ENCODE measurements around the gene PIRT.
"Not testable (repeated sequence)": the region's sequence is repeated elsewhere in the genome, so short reads cannot be mapped to it uniquely, and the experiment has no call there.

Gene PIRT

DNA sequence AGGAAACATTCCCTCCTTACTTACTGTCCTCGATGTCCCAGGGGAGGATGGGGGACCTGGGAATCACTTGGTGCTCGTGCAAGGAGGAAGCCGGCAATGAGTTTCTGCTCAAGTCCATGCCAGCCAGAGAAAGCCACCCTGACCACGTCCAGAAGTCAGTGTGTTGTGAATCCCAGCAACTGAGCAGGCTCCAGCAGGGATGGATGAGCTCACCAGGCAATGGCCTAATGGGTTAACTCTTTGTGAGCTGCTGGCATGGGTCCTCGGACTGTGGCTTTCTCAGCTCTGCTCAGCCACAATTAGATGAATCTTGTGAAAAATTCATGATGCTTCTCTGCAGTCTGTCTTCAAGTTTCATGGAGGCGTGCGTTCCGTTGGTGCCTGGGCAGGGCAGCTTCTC is at the start of gene PIRT:
TSS of gene PIRT (minus strand) at position 167 of the 400 bp plus-strand sequence. CDS start 12,442 bp downstream, outside the sequence.
- no peak for ATAC-seq

DNA sequence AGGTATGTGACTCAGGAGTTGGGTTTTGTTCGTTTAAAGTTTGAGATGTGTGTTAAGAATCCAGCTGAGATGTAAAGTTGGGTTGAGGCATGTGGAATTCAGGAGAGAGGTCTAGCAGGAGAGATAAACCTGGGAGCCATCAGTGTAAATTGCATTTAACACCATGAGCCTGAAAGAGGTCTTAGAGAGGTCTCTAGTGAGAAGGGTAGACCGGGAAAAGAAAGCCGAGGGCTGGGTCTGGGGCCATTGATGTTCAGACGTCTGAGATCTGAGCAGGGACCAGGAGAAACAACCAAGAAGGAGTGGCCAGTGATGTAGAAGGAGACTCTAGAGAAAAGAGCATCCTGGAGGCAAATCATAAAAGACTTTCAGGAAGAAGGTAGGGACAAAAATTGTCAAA is 44.1 kb upstream of the PIRT start:
- ATAC-seq, result no peak

DNA sequence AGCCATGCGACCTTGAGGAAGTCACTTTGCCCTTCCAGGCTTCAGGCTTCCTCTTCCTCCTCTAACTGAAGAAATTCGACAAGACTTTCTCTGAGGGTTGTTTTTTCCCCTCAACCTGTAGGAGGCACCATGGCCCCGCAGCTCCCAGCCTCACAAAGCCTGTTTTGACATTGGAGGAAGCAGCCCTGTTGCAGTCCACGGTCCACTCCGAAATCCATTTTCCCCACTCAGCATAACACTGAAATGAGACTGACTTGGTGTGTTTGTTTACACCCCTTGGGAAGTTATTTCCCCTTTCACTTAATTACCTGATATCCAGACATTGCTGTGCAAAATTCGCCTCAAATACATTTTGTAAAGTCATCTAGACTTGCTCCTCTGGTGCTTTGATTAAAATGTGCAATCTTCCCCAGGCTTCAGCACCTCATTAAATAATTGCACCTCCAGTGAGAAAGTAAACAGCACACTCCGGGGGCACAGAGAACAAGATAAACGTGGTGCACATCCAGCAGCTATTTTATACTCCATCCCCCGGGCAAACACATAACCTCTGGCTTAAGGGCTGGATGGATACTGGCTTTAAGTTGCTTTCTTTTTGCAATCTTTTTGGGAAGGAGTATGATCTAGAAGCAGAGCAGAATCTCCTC is 41.4 kb upstream of the PIRT start:
- ATAC-seq, result no peak

DNA sequence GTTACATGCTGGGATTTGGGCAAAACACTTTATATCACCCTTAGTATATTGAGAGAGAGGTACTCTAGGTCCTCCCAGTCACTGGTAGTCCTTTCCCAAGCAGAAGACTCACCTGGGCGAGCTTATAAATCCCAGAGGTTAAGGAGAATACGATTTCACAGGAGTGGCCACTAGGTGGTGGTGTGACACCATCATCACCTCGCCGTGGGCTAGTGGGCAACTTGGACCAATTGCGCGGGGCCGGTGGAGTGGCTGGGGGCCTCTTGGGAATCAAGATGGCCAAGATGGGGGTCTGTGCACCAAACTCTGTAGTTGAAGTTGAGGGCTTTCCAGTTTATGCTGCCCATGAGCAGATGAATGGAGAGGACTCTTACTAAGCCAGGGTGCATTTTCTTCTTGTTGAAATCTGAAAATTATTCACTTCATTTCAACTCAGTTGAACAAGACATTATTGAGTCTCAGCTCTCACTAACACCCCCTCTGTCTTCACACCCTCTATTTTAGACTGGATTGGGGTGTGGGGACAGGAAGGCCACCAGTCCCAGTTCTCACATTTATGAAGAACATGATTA is 38.2 kb upstream of the PIRT start:
- ATAC-seq, result no peak

DNA sequence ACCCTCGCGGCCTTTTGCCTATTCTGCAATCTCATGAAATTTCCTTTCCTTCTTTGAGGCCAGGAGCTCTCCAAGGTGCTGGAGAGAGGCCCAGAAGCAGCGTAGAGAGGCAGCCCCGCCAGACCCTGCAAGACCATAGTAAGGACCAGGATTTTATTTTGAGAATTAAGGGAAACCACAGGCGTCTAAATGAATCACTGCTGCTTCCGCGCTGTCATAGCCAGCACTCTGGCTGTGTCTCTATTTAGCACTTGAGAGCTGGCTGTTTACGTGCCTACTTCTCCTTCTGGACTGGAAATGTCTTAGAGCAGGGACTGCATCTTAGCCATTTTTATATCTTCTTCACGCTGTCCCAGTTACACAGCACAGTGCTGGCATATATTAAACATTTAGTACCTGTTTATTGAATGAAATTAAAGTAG is 37.6 kb upstream of the PIRT start:
- ATAC-seq, result no peak

DNA sequence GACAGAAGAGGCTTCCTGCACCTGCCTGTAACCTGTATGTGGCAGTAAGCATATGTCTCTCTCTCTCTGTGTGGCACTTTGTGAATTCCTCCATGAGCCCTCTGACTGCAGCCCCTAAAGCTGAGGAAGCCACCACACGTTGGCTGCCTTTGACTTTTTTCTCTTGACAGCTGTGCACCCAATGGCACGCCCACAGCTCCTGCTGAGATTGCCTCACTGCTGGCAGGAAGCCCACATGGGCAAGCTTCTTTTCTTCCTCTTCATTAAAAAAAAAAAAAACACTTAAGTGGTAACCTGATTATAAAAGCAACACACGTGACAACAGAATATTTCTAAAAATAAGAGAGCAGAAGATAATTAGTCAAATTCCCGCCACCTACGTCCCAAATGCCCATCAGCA is 34.0 kb upstream of the PIRT start:
- ATAC-seq, result no peak

DNA sequence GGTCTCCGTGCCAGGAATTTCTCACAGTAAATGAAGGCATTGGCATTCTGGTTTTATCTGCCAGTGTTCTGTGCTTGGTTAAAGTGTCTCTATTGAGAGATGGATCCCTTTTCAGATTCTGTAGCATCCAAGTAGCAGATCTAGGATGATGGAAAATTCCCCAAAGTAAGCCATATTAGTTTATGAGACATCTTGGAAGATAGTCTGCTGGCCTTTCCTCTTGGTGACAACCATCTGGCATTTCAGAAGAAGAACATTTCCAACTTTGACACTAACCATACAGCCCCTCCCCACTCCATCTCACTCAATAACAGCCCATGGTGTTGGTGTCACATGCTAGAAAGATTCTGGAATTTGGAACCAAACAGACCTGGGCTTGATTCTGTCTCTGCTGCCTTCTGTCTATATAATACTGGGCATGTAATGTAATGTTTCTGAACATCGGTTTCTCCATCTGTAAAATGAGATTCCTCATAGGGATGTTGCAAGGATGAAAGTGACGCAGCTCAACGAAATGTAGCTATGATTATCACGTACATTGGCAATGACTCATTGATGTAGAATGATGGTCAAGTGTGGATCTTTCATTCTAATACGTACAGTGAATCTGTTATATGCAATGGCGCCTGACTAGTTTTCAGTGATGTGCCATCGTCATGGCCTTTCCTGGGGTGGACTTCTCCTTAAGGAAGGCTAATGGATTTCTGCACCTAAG is 32.6 kb upstream of the PIRT start:
- no peak for ATAC-seq

DNA sequence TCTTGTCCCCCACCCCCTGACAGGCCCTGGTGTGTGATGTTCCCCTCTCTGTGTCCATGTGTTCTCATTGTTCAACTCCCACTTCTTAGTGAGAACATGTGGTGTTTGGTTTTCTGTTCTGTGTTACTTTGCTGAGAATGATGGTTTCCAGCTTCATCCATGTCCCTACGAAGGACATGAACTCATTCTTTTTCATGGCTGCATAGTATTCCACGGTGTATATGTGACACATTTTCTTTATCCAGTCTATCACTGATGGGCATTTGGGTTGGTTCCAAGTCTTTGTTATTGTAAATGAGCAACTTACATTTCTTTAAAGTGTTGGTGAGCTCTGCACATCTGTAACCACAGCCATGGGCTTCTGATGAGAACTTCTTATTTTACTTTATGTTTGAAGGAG is 30.9 kb upstream of the PIRT start:
- not testable (repeated sequence) for ATAC-seq

DNA sequence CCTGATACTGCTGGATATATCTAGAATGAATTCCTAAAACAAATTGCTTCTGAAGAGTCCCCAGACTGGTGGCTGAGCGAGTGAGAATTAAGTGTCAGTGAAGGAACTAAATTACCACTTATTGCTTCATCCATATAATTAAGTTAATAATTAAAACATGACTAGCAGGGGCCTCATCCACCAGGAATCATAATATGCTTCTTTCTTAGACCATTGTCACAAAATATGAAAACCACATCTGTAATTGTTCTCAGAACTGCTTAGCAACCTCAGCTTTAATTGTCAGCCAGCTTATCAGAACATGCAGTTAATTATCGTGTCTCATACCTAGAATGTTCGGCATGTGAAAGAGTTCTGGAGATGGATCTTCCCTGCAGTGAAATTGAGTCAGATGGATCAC is 21.2 kb upstream of the PIRT start:
- no peak for ATAC-seq

DNA sequence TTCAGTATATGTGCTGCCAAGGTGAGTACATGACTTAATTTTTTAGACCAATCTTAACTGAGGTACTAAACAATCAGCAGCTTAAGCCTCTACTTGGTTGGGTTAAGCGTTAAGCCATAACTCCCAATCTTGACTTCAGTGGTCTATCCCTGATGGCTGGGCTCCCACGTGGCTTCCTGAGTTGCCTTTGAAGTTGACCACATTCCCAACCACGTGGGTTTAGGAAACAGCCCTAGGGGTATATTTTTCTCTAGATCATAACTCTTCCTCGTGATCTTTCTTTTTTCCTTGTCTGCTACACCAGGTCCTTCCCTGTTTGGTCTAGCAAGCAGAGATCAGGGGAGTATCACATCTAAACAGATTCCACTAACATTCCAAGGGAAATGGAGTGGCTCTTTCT is 20.1 kb upstream of the PIRT start:
- no peak for ATAC-seq

DNA sequence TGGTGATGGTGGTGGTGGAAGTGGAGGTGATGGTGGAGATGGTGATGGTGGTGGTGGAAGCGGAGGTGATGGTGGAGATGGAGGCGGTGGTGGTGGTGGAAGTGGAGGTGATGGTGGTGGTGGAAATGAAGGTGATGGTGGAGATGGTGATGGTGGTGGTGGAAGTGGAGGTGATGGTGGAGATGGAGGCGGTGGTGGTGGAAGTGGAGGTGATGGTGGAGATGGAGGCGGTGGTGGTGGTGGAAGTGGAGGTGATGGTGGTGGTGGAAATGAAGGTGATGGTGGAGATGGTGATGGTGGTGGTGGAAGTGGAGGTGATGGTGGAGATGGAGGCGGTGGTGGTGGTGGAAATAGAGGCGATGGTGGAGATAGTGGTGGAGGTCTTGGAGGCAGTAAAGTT is 8.7 kb upstream of the PIRT start:
- not testable (repeated sequence) for ATAC-seq

DNA sequence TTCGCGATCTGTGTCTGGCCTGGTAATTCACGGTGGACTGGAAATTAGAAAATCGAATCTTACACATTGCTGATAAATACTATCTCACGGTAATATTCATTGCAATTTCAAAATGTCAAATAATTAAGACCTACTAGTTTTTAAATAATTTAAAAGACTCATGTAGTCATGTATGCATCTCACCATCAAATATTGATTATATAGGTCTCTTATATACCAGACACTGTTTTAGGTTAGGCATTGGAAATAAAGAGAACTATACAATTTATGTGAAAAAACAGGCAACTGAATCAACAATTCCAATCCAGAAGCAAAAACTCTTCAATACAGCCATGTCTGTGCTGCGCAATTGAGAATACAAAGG is 7.5 kb upstream of the PIRT start:
- ATAC-seq, result no peak

DNA sequence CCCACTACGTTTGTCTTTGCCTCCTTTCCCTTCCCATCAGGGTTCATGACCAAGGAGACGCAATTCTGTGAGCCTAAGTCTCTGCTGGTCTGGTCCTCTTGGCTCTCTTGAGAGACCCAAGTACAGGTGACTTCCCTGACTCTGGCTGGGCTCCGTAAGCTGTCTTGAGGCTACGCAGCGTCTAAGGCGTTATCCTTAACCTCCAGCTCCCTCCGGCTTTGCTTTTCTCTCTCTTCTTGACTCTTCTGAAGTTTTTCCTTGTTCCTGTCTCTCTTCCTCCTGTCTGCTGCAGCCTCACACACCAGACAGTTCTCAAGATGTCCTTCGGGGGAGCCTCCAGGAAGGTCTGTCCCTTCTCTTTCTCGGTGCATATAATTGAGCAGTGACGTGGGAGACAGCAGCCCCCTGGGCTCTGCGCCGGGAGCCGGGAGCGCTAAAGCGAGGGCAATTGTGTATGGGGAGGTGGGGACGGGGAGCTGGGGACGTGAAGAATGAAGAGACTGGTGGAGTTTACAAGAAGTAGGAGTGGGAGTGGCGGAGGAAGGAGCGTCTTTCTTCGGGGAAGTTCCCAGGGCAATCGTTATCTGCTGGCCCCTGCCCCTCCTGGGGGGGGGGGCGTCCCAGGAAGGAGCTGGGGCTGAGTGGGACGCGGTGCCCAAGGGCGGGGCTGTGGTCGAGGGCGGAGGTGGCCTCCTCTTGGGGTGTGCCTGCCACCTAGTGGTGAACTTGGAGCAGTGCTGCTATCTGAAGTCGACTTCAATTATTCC is 6.9 kb upstream of the PIRT start:
- ATAC-seq, result peak; percentile 74 to 77

DNA sequence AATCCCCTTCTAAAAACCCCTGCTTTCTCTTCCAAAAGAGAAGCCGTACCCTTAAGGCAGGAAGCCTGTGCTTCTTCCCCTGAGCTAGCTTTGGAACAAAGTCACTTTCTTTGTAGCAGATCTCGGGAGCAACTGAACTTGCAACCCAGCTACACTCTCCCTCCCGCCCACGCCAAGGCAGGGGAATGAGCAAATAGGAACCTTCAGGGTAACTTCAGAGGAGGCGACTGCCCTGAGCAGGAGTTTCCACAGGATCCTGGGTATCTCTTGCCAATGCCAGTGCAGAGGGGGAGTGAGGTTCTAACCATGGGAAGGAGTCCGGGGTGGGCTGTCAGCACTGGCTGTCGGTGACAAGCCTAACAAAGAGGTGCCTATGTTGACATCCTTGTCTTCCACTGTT is 5.9 kb upstream of the PIRT start:
- ATAC-seq, result no peak

DNA sequence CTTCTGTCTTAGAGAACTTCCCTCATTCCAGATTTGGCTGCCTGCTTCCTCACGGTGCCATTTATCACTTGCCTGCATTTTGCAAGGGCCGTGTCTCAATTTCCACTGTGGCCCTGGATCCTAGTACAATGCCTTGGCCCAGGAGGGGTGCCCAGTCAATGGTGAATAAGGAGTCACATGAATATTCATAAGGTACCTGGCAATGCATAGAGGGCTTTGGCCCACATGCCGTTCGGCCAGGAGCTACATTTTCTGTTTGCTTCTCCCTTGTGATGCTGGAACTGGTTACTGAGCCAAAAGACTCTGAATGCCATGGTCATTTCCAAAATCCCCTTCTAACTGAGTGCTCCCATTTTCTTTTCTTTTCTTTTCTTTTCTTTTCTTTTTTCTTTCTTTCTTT is 4.8 kb upstream of the PIRT start:
- ATAC-seq, result no peak

DNA sequence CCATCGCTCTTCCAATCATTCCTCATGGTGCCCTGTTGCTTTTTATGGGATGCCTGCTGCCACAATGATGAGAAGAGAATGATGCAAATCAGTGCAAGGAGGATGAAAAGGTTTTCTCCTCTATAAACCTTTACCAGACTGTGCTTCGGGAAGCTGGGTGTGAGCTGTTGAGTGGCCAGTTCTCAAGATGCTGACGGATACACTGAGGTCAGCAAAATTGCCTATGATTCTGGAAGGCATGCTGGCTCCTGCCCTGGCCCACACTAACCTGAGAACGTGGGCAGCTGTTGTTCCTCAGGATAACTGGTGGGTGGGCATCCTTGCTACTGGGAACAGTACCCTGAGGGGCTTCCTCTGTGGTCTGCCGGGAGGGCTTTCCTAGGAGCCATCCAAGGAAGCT is 795 bp upstream of the PIRT start:
- ATAC-seq, result no peak

DNA sequence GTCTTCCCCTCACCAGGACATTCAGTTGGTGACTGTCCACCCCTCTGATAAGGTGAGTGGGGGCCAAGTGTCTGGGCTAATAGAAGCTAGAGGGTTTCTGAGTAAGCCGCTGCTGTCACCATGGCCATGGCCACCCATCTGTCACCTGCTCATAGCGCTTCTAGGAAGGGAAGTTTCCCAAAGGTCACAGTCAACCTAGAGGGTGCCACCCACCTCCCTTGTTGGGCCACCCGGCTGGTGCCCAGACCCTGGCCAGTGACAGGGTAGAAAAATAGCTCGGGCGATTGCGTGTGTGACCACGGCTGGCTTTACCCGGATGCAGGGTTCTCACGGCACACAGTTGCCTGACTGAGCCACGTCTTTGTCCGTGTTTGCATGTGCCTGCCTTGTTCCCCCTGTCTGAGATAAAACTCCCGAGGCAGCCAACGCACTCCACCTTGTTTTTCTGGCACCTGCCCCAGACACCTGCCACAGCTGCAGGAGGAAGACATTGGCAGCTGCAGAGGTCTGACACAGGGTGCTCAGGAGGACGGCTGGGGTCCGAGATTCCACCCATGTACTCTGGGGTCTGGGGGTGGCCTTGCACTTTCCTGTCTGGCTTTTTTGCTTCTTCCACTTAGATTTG is 809 bp downstream of the PIRT start:
- ATAC-seq, result no peak

DNA sequence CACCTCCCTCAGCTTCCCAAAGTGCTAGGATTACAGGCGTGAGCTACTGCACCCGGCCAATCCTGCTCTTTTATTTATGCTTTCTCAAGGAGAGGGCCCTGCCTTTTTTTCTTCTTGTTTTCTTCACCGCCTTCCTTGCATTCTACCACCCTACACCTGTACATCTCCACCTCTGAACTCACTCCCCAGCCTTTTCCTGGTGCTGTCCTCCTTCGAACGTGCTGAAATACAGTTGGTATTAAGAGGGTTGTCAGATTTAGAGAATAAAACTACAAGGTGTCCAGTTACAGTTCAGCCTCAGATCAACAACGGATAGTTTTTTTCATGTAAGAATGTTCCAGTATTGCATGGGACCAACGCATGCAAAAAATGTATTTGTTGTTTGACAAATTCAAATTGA is 1.7 kb downstream of the PIRT start:
- no peak for ATAC-seq

DNA sequence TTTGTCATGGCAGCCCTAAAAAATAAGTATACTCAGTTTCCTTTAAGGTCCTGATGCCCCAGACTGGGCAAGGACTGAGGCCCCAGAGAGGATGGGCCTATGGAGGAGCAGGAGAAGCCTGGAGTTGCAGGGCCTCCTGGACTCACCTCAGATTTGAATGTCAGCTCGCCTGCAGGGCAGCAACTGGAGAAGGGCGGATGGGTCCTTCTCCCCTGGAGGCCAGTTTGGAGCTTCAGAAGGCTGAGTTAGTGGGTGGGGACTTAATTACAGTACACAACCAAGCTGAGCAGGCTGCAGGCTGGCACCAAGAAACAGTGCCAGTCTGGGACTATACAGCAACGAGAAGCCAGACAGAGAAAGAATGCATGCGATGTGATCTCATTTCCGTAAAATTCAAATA is 6.2 kb downstream of the PIRT start:
- ATAC-seq, result no peak

DNA sequence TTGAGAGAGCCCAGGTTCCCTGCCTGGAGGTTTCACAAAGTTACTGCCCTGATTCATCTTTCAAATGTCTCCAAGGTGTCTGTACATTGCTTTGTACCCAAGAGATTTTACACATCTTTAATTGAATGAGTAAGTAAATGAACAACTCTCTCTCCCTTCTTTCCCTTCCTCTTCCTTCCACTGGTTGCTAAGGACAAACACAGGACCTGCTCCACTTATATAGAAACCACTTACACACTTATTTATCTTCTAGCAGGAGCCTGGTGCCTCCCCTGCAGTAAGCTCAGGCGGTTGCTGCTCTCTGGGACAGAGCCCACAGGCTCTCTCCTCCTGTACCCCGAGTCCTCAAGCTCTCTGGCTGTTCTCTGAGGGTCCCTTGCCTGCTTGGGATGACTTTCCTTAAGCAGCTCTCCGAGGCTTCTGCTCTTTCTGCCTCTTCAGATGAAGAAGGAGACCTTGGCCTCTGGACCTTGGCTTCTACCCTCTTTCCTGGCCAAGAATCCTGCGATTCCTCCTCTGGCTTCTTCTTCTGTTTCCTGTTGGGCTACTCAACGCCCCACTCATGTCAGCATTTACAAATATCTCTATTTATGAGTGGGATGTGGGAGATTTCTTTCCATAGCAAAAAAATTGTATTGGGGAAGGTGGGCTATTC is 9.9 kb downstream of the PIRT start:
- no peak for ATAC-seq

DNA sequence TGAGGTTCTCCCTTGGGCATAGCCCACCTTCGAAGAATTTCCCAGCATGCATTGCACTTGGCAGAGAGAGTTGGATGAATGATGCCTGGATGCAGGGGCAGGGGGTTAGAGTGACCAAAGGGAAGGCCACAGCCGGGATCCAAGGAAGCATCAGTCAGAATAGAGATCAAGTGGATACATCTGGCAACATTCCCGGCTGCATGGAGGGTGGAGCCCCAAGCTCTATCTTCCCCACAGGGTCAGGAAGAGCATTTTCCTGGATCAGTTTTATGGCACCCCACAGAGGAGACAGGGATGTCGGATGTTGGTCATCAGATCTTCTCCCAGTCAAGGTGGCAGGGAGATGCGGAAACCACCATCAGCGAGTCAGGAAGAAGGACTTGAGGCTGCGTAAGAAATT is 13.0 kb downstream of the PIRT start:
- ATAC-seq, result no peak

DNA sequence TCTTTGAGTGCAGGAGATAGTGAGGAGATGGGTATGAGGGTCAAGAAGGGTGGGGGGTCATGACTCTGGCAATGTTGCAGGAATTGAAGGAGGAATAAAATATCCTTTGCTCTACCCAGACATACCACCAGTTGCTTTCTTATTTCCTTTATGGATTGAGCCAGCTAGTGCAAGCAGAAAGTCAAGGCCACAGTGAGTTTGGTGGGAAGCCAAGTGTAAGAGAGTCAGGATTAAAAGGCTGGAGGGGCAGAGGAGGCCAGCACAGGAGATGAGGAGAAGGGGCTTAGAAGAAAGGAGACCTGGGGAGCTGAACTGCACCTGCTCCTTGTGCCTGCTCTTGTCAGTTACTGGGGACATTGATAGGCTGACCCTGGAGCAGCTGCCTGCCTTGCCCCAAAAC is 16.1 kb downstream of the PIRT start:
- ATAC-seq, result no peak

DNA sequence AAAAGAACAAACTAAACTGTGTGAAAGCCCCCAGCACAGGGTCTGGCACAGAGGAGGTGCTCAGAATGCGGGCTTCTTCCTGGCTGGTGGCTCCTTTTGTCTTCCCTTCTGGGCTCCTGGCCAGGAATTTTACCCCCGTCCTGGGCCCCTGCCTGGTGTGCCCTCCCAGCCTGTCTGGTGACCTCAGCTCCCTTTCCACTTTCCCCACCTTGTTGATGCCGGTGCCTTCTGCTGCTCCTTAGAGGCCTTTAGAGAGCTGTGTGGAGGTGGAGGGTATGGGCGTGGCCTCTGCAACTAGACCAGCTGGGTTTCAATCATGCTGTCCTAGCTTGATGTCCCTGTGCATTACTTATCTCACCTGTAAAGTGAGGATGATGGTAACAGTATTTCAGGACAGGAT is 16.8 kb downstream of the PIRT start:
- ATAC-seq, result no peak

Data from activated CD4-positive, CD25-positive, alpha-beta regulatory T cell treated with anti-CD3 and anti-CD28 coated beads, Interleukin-2, amount 50 U/mL, for 24 hours (primary cell).